B cell (primary cell): Measurements from ENCODE around the gene MALRD1. TPM values are rescaled to one million over a fixed set of nuclear protein-coding genes. Genes with fewer than 3 reads are reported as not detected.

Experiments used
- ATAC-seq: fragments of 200-7000 bp; cut with Tn5 transposase; one replicate; pipeline ENCODE4 v1.10.0; 2021; ENCODE audit warnings: low read depth, mild to moderate bottlenecking, moderate number of reproducible peaks, moderate library complexity
- CTCF ChIA-PET: fragments of 350-600 bp; sonication (Branson Sonifier 250); formaldehyde crosslinking; loops from one replicate; lab custom pipeline; 2021; ENCODE audit warnings: antibody characterized with exemption, inconsistent platforms; lab: Charles Lee
- POLR2A ChIA-PET: fragments of 350-600 bp; sonication (Branson Sonifier 250); formaldehyde crosslinking; loops from one replicate; lab custom pipeline; 2021; ENCODE audit warnings: antibody characterized with exemption; lab: Charles Lee
- DNase-seq: peaks from one replicate; pipeline ENCODE4 v3.0.0; 2013
- H2AFZ ChIP-seq: 2 replicates; pipeline ENCODE4 v1.6.1; 2012; ENCODE audit warnings: mild to moderate bottlenecking, low read depth, low read length; ENCODE audit not compliant: insufficient read depth, poor library complexity, severe bottlenecking
- H3K27ac ChIP-seq, 2 donors: 1 replicate in 1 of 2; 2 replicates in 1 of 2; pipeline ENCODE4 v1.5.1; 2012 to 2013; ENCODE audit warnings: low read length in 2 of 2, mild to moderate bottlenecking in 2 of 2, moderate library complexity in 1 of 2
- H3K27me3 ChIP-seq, 4 experiments: fragments of 200-600 bp in 1 of 4; sonication (generic) in 1 of 4; replicated peaks in 1 of 4; 1 replicate in 2 of 4; 2 replicates in 2 of 4; pipeline versions ENCODE4 v1.6.1 to v1.7.0; 2013 to 2016; ENCODE audit warnings: low read length in 3 of 4, mild to moderate bottlenecking in 2 of 4, mixed read lengths in 1 of 4, moderate library complexity in 1 of 4; ENCODE audit not compliant: insufficient read depth in 4 of 4, control insufficient read depth in 3 of 4; ENCODE audit errors: control extremely low read depth in 1 of 4
- H3K36me3 ChIP-seq, 2 experiments: replicated peaks in 1 of 2; 1 replicate in 1 of 2; 2 replicates in 1 of 2; pipeline versions ENCODE4 v1.6.1 to v1.7.1; 2013; ENCODE audit warnings: low read length in 1 of 2; ENCODE audit not compliant: insufficient read depth in 2 of 2, control insufficient read depth in 1 of 2; ENCODE audit errors: control extremely low read depth in 1 of 2, extremely low read depth in 1 of 2
- H3K4me1 ChIP-seq, 2 donors: fragments of 200-600 bp in 1 of 2; sonication (generic) in 1 of 2; 1 replicate in 1 of 2; 2 replicates in 1 of 2; pipeline versions ENCODE4 v1.5.1 to v1.6.1; 2013 to 2017; ENCODE audit warnings: low read length in 2 of 2; ENCODE audit not compliant: control insufficient read depth in 2 of 2, insufficient read depth in 2 of 2
- H3K4me2 ChIP-seq: replicated peaks from 2 replicates; pipeline ENCODE3; 2012; ENCODE audit warnings: mild to moderate bottlenecking, low read depth, low read length; ENCODE audit not compliant: poor library complexity, severe bottlenecking
- H3K4me3 ChIP-seq, 5 experiments: fragments of 200-600 bp in 1 of 5; sonication (generic) in 1 of 5; 1 replicate in 3 of 5; 2 replicates in 2 of 5; pipeline versions ENCODE4 v1.5.1 to v1.7.0; 2011 to 2016; ENCODE audit warnings: low read length in 4 of 5, mild to moderate bottlenecking in 4 of 5, low read depth in 2 of 5, control low read depth in 1 of 5, moderate library complexity in 1 of 5; ENCODE audit not compliant: insufficient read depth in 1 of 5; ENCODE audit errors: control extremely low read depth in 1 of 5, extremely low read depth in 1 of 5
- H3K79me2 ChIP-seq: fragments of 200-600 bp; sonication (generic); one replicate; pipeline ENCODE4 v1.6.0; 2016; ENCODE audit warnings: low read length; ENCODE audit not compliant: control insufficient read depth, insufficient read depth
- H3K9ac ChIP-seq: fragments of 200-600 bp; sonication (generic); 2 replicates; pipeline ENCODE4 v1.6.1; 2017; ENCODE audit warnings: mild to moderate bottlenecking, low read length, moderate library complexity
- H3K9me3 ChIP-seq, 3 donors: one replicate each; pipeline versions ENCODE4 v1.6.1 to v1.7.1; 2013; ENCODE audit warnings: low read length in 2 of 3; ENCODE audit not compliant: control insufficient read depth in 2 of 3, insufficient read depth in 1 of 3; ENCODE audit errors: control extremely low read depth in 1 of 3
- H4K20me1 ChIP-seq: 2 replicates; pipeline ENCODE4 v1.6.0; 2012; ENCODE audit warnings: mild to moderate bottlenecking, low read length; ENCODE audit not compliant: insufficient read depth, control insufficient read depth, poor library complexity, severe bottlenecking
- H3K27ac Mint-ChIP-seq: one replicate; pipeline ENCODE4 v1.8.0; 2021; ENCODE audit warnings: mixed read lengths
- H3K27me3 Mint-ChIP-seq: one replicate; pipeline ENCODE4 v1.8.0; 2021; ENCODE audit warnings: mixed read lengths
- H3K4me1 Mint-ChIP-seq: one replicate; pipeline ENCODE4 v1.8.0; 2021; ENCODE audit warnings: mixed read lengths
- H3K4me3 Mint-ChIP-seq: one replicate; pipeline ENCODE4 v1.8.0; 2021; ENCODE audit warnings: mixed read lengths
- H3K9me3 Mint-ChIP-seq: one replicate; pipeline ENCODE4 v1.8.0; 2022; ENCODE audit warnings: mixed read lengths; ENCODE audit not compliant: insufficient read depth
- EZH2 ChIP-seq: IDR thresholded peaks from 2 replicates; pipeline ENCODE4 v1.6.1; 2012; ENCODE audit warnings: borderline replicate concordance, low read depth, mild to moderate bottlenecking, moderate library complexity, low read length; ENCODE audit not compliant: insufficient read depth, poor library complexity, severe bottlenecking
- WGBS: methylation state at CpG from one replicate; pipeline ENCODE4 v1.1.5; 2013; ENCODE audit warnings: missing lambda C conversion rate; ENCODE audit not compliant: insufficient coverage; 5-methylcytosine and 5-hydroxymethylcytosine counted together
- intact Hi-C: fragments of 100-400 bp; cut with micrococcal nuclease; formaldehyde crosslinking; loops from one replicate; pipeline ENCODE4 v1.10.0; 2022
- polyA plus RNA-seq: library from polyadenylated mRNA; depleted of rRNA; stranded (reverse); fragments of >200 nt; gene quantifications from 2 replicates; pipeline ENCODE4 v1.2.3, GENCODE V29; 2012
- total RNA-seq, 2 donors: library from RNA; stranded (reverse); fragments of 120-200 nt in 1 of 2; gene quantifications; 1 replicate in 1 of 2; 2 replicates in 1 of 2; pipeline versions ENCODE4 v1.2.3 to v1.2.4, GENCODE V29; 2013 to 2022
- TF ChIP-seq, protein P1 (sequence below): fragments of 200-600 bp; IDR thresholded peaks from one replicate; pipeline ENCODE4 v1.8.0; 2022; ENCODE audit warnings: antibody characterized with exemption, mild to moderate bottlenecking

Gene MALRD1
- total and polyA plus RNA-seq, 2 donors (not counting 1 experiment from before 2014, with no cell fraction given) = not detected

DNA sequence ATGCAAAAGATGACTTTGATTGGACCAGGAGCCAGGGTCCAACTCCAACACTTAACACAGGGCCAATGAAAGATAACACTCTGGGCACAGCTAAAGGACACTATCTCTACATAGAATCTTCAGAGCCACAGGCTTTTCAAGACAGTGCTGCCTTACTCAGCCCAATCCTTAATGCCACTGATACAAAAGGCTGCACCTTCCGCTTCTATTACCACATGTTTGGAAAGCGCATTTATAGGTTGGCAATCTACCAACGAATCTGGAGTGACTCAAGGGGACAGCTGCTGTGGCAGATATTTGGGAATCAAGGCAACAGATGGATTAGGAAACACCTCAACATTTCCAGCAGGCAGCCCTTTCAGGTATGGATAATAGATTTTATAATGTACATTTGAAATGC, 160.7 kb downstream of the MALRD1 start:
- Histone ChIP-seq H3K4me1 (no peaks in the 10 kb centered on the region), H3K4me3 (no peak overlapping the region), H3K9ac (no peak overlapping the region), H3K27ac (no peak overlapping the region), H3K9me3 (peaks cover 0 to 4% (median 0%) of the 10 kb centered on the region in 3 donors), H3K36me3 (no peaks in the 10 kb centered on the region), H3K4me2 (no peak overlapping the region), H3K27me3 (no peaks in the 10 kb centered on the region), H3K79me2 (no peaks in the 10 kb centered on the region), H2AFZ (no peak overlapping the region), H4K20me1 (no peaks in the 10 kb centered on the region)
- TF ChIP-seq, protein P1, sequence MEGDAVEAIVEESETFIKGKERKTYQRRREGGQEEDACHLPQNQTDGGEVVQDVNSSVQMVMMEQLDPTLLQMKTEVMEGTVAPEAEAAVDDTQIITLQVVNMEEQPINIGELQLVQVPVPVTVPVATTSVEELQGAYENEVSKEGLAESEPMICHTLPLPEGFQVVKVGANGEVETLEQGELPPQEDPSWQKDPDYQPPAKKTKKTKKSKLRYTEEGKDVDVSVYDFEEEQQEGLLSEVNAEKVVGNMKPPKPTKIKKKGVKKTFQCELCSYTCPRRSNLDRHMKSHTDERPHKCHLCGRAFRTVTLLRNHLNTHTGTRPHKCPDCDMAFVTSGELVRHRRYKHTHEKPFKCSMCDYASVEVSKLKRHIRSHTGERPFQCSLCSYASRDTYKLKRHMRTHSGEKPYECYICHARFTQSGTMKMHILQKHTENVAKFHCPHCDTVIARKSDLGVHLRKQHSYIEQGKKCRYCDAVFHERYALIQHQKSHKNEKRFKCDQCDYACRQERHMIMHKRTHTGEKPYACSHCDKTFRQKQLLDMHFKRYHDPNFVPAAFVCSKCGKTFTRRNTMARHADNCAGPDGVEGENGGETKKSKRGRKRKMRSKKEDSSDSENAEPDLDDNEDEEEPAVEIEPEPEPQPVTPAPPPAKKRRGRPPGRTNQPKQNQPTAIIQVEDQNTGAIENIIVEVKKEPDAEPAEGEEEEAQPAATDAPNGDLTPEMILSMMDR = no peak
- TF ChIP-seq EZH2 = no peak
- DNase-seq (no peak), ATAC-seq (no peak)
- Mint-ChIP-seq H3K27ac (no peak overlapping the region), H3K9me3 (peaks cover 5% of the 10 kb centered on the region), H3K4me1 (no peaks in the 10 kb centered on the region), H3K4me3 (no peak overlapping the region), H3K27me3 (no peaks in the 10 kb centered on the region)
- intact Hi-C loops = no loop called here
- ChIA-PET POLR2A (no interaction called here), CTCF (no interaction called here)
- 100% methylated on average over 1 of the region's 3 CpGs for WGBS

DNA sequence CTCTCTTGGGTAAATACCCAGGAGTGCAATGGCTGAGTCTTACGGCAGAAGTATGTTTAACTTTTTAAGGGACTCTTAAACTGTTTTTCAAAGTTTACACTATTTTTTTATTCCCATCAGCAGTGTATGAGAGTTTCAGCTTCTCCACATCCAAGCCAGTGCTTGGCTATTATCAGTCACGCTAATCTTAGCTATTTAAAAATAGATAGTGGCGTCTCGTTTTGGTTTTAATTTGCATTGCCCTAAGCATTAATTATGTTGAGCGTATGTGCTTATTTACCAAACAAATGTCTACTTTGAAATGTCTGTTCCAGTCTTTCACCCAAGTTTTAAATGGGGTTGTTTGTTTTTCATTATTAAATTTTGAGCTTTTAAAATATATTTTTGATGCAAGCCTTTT, 164.0 kb downstream of the MALRD1 start:
- Histone ChIP-seq H3K9me3 (peaks cover 0 to 4% (median 0%) of the 10 kb centered on the region in 3 donors), H3K4me2 (no peak overlapping the region), H2AFZ (no peak overlapping the region), H3K36me3 (no peaks in the 10 kb centered on the region), H3K4me1 (no peaks in the 10 kb centered on the region), H3K9ac (no peak overlapping the region), H3K27me3 (no peaks in the 10 kb centered on the region), H3K27ac (no peak overlapping the region), H3K79me2 (no peaks in the 10 kb centered on the region), H4K20me1 (no peaks in the 10 kb centered on the region), H3K4me3 (no peak overlapping the region)
- H3K27me3 Mint-ChIP-seq = no peaks in the 10 kb centered on the region
- DNase-seq (no peak), ATAC-seq (no peak)
- no peak for TF ChIP-seq EZH2
- TF ChIP-seq, protein P1 = no peak
- POLR2A ChIA-PET = no interaction called here
- peaks cover 2% of the 10 kb centered on the region for H3K9me3 Mint-ChIP-seq
- no peak overlapping the region for H3K4me3 Mint-ChIP-seq
- H3K4me1 Mint-ChIP-seq = no peaks in the 10 kb centered on the region
- CTCF ChIA-PET = no interaction called here
- H3K27ac Mint-ChIP-seq = no peak overlapping the region
- intact Hi-C loops = no loop called here
- WGBS = no CpG with 5 or more reads among the region's 5 CpGs
